HUES64 (cell line): ENCODE data around the gene FCHSD1.
"Not testable (repeated sequence)": the region's sequence is repeated elsewhere in the genome, so short reads cannot be mapped to it uniquely, and the experiment has no call there.

Experiments
- H3K27ac ChIP-seq: 2 replicates; pipeline ENCODE4 v1.7.0; 2013; ENCODE audit warnings: low read depth, low read length, inconsistent platforms
- H3K27me3 ChIP-seq: 2 replicates; pipeline ENCODE4 v1.6.1; 2013; ENCODE audit warnings: mild to moderate bottlenecking, low read length; ENCODE audit not compliant: insufficient read depth
- H3K36me3 ChIP-seq: 2 replicates; pipeline ENCODE4 v1.6.1; 2013; ENCODE audit warnings: mild to moderate bottlenecking, low read length; ENCODE audit not compliant: insufficient read depth
- H3K4me1 ChIP-seq: 2 replicates; pipeline ENCODE4 v1.6.1; 2013; ENCODE audit warnings: mild to moderate bottlenecking, low read length, moderate library complexity; ENCODE audit not compliant: insufficient read depth
- H3K4me3 ChIP-seq: 2 replicates; pipeline ENCODE4 v1.5.1; 2013; ENCODE audit warnings: mild to moderate bottlenecking, low read length, moderate library complexity
- H3K9ac ChIP-seq: 2 replicates; pipeline ENCODE4 v1.6.1; 2013; ENCODE audit warnings: mild to moderate bottlenecking, low read depth, low read length
- H3K9me3 ChIP-seq: 2 replicates; pipeline ENCODE4 v1.6.1; 2013; ENCODE audit warnings: low read depth, low read length; ENCODE audit not compliant: insufficient read depth
- WGBS: fragments of 150-250, 120-280 bp; methylation state at CpG from one replicate; pipeline ENCODE4 v1.1.7; 2013; ENCODE audit warnings: missing lambda C conversion rate; 5-methylcytosine and 5-hydroxymethylcytosine counted together

Gene FCHSD1

GRCh38 chr5:141611289-141611688 is 39.9 kb downstream of the FCHSD1 start:
- H3K27ac ChIP-seq, result no peak overlapping the region
- H3K4me3 ChIP-seq, result no peak overlapping the region
- WGBS, result 97% methylated on average over 3 of the region's 3 CpGs
- H3K36me3 ChIP-seq, result no peaks in the 10 kb centered on the region; the same call in 1 of the 2 replicates
- no peak overlapping the region for H3K9ac ChIP-seq
- peaks cover 33% of the 10 kb centered on the region for H3K4me1 ChIP-seq
- no peaks in the 10 kb centered on the region for H3K27me3 ChIP-seq
- H3K9me3 ChIP-seq, result no peaks in the 10 kb centered on the region

GRCh38 chr5:141609921-141610320 is 41.3 kb downstream of the FCHSD1 start:
- H3K4me3 ChIP-seq, H3K27me3 ChIP-seq, H3K36me3 ChIP-seq, H3K27ac ChIP-seq, H3K9me3 ChIP-seq, H3K9ac ChIP-seq: not testable (repeated sequence)
- H3K4me1 ChIP-seq, result peaks cover 29% of the 10 kb centered on the region
- WGBS, result 95% methylated on average over 7 of the region's 7 CpGs

DNA sequence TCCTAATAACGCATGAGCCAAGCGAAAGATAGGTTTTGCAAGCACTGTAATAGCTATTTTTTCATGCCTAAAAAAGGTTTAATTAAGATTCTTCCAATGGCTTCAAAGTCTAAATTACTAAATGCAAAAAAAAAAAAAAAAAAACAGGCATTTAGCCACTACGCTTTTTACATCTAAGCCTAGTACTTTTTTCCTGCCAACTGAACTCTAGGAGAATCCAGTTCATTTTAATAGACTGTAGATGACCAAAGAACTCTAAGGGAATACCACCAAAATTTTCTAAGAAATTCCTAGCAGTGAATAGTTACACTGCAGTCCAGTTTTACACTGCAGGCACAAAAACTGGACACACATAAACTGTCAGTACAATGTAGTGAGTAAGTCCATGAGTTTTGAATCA is 42.2 kb downstream of the FCHSD1 start:
- no peaks in the 10 kb centered on the region for H3K9me3 ChIP-seq
- 95% methylated on average over 3 of the region's 3 CpGs for WGBS
- H3K27me3 ChIP-seq, result no peaks in the 10 kb centered on the region
- H3K9ac ChIP-seq, result no peak overlapping the region
- H3K4me3 ChIP-seq, result no peak overlapping the region
- H3K36me3 ChIP-seq, result no peaks in the 10 kb centered on the region
- H3K4me1 ChIP-seq, result peaks cover 26% of the 10 kb centered on the region
- H3K27ac ChIP-seq, result no peak overlapping the region

GRCh38 chr5:141608557-141608956 is 42.7 kb downstream of the FCHSD1 start:
- Histone ChIP-seq H3K4me1 (peaks cover 21% of the 10 kb centered on the region), H3K27ac (no peak overlapping the region), H3K27me3 (no peaks in the 10 kb centered on the region), H3K36me3 (no peaks in the 10 kb centered on the region), H3K9me3 (no peaks in the 10 kb centered on the region), H3K4me3 (no peak overlapping the region), H3K9ac (no peak overlapping the region)
- 100% methylated on average over 1 of the region's 1 CpG for WGBS

GRCh38 chr5:141608046-141608445 is 43.2 kb downstream of the FCHSD1 start:
- no peaks in the 10 kb centered on the region for H3K27me3 ChIP-seq
- no peak overlapping the region for H3K27ac ChIP-seq
- no peak overlapping the region for H3K9ac ChIP-seq
- H3K4me1 ChIP-seq, result peaks cover 16% of the 10 kb centered on the region
- WGBS, result 90% methylated on average over 1 of the region's 2 CpGs
- no peaks in the 10 kb centered on the region for H3K9me3 ChIP-seq
- no peaks in the 10 kb centered on the region for H3K36me3 ChIP-seq
- H3K4me3 ChIP-seq, result no peak overlapping the region

GRCh38 chr5:141605523-141606277 is 45.5 kb downstream of the FCHSD1 start:
- no peak overlapping the region for H3K4me3 ChIP-seq
- no peaks in the 10 kb centered on the region for H3K9me3 ChIP-seq
- H3K9ac ChIP-seq, result no peak overlapping the region
- WGBS, result 84% methylated on average over 6 of the region's 6 CpGs
- no peaks in the 10 kb centered on the region for H3K27me3 ChIP-seq
- no peaks in the 10 kb centered on the region for H3K36me3 ChIP-seq
- H3K4me1 ChIP-seq, result peaks cover 9% of the 10 kb centered on the region
- no peak overlapping the region for H3K27ac ChIP-seq

DNA sequence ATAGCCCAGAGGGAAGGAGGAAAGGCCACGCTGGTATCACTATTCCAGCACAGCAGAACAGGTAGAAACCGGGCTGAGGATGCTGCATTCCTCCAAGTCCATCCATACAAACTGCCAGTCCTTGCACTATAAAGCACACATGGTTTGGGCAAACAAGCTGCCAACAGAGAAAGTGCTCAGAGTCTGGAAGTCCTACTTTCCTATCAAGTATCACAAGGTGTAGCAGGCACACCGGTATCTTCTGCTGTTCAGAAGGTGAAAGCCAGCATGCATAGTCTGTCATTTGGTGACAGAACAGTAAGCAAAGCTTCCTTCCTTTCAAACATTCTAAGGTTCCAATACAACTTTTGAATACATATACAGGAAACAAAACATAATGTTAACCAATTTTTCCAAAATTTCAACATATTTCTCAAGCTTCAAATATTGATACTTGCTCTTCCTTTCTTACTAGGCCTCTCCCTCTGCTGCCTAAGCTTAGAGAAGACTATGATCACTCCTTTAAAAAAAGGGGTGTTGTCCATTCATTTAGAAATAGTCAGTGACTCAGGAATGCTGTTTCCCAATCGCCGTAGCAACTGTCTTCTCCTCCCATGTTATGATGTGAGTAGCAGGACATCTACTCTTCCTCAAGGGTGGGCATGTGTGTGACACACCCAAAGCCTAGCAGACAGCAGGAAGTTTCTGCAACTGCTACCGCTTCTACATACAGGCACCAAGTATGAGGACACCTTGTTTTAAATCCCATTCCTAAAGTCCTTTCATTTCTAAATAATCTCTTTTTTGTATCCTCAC is 47.1 kb downstream of the FCHSD1 start:
- H3K4me3 ChIP-seq, result no peak overlapping the region
- no peaks in the 10 kb centered on the region for H3K36me3 ChIP-seq
- H3K9me3 ChIP-seq, result no peaks in the 10 kb centered on the region
- no peak overlapping the region for H3K9ac ChIP-seq
- WGBS, result 90% methylated on average over 6 of the region's 6 CpGs
- H3K27ac ChIP-seq, result no peak overlapping the region
- no peaks in the 10 kb centered on the region for H3K27me3 ChIP-seq
- peaks cover 9% of the 10 kb centered on the region for H3K4me1 ChIP-seq

DNA sequence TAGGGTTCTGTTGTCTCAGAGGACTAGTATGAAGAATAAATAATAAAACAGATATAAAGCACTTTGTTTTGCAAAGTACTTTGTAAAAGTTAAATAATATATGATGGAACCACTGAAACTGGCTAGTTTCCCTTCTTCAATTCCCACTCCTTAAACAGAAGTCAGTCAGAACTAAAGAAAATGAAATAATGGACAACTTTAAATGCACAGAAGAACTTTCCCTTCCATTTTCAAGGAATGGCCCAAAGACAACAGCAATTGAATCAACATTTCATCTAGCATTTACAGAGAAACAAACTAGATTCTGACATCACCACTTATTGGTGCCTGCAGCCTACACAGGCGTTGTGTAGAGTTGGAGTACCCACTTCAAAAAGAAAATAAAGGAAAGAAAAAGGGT is 48.6 kb downstream of the FCHSD1 start:
- Histone ChIP-seq H3K36me3 (no peaks in the 10 kb centered on the region), H3K27ac (no peak overlapping the region), H3K27me3 (no peaks in the 10 kb centered on the region), H3K9me3 (no peaks in the 10 kb centered on the region), H3K4me3 (no peak overlapping the region), H3K9ac (no peak overlapping the region), H3K4me1 (peaks cover 6% of the 10 kb centered on the region; the same call in 1 of the 2 replicates)
- WGBS, result 83% methylated on average over 1 of the region's 1 CpG

DNA sequence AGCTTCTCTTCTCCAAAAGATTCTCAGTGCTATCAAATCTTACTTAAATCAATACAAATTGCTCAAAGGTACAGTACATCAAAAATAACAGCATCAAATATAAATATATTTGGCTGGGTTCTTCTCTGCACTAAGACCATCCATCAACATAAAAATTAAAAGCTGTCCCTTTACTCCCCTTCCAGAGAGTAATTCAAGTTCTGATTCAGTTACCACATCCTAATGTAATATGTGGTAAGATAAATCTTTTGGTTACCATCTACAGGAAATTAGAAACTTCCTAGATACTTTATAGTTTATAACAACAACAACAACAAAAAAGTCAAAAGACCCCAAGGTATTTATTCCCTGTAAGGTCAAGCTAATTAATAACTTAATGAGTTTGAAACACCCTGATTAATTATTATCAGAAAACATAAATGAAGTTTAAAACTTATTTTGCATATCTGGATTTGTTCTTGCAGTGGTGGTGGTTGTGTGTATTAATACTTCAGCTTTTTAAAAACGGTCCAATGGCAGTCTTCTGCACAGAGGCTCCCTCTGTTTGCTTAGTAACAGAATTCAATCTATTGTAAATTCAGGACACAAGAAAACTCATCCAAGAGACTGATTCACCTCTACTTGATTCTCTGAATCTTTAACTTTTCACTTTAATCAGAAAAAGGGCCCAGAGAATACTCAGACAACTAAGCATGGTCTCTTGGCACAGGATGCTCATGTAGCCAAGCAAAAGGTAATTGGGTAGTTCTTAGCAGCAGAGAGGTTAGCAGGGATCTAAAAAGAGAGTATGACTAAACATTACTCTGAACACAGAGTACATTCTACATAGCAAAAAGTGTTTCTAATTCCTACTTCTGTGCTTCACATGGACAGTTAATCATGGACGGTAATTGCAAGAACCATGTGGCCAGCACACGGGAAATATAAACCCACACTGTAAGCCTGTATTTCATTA is 52.5 kb downstream of the FCHSD1 start:
- no peaks in the 10 kb centered on the region for H3K4me1 ChIP-seq
- no peaks in the 10 kb centered on the region for H3K9me3 ChIP-seq
- no peaks in the 10 kb centered on the region for H3K36me3 ChIP-seq
- H3K27ac ChIP-seq, result no peak overlapping the region
- no peak overlapping the region for H3K9ac ChIP-seq
- H3K27me3 ChIP-seq, result no peaks in the 10 kb centered on the region
- WGBS, result 90% methylated on average over 3 of the region's 3 CpGs
- H3K4me3 ChIP-seq, result no peak overlapping the region

- no peaks in the 10 kb centered on the region for H3K4me1 ChIP-seq
- peaks cover 3% of the 10 kb centered on the region; the same call in 1 of the 2 replicates for H3K36me3 ChIP-seq
- no peak overlapping the region for H3K9ac ChIP-seq
- no peak overlapping the region for H3K27ac ChIP-seq
- 100% methylated on average over 2 of the region's 2 CpGs for WGBS
- no peaks in the 10 kb centered on the region for H3K9me3 ChIP-seq
- no peaks in the 10 kb centered on the region for H3K27me3 ChIP-seq
- H3K4me3 ChIP-seq, result no peak overlapping the region
Measured at GRCh38 chr5:141597814-141598213, 53.4 kb downstream of the FCHSD1 start.

DNA sequence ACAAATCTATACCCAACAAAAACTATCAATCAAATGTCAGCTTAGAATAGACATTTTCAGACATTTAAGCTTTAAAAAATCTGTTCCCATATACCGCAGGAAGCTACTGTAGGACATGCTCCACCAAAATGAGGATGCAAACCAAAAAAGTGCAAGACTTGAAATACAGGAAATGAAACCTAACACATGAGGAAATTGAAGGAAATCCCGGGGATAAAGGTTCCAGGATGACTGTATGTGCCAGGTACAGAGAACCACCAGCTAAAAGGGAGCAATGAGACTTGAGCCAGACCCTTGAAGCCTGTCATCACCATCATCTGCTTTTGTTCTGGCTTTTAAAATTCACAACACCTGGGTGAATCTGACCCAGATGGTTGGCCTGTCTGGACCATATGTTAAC is 53.8 kb downstream of the FCHSD1 start:
- Histone ChIP-seq H3K9ac (no peak overlapping the region), H3K27me3 (no peaks in the 10 kb centered on the region), H3K9me3 (no peaks in the 10 kb centered on the region), H3K4me3 (no peak overlapping the region), H3K36me3 (peaks cover 3% of the 10 kb centered on the region; the same call in 1 of the 2 replicates), H3K4me1 (no peaks in the 10 kb centered on the region), H3K27ac (no peak overlapping the region)
- 90% methylated on average over 2 of the region's 2 CpGs for WGBS
